Breast epithelium (tissue), 4 donors: Measurements from ENCODE around the gene MEPCE. TPM values are rescaled to one million over a fixed set of nuclear protein-coding genes. Genes with fewer than 3 reads are reported as not detected.
A peak's percentile ranks its signal among the peaks of the same experiment; 100 is the strongest.

Source experiments
- DNase-seq, 2 donors: peaks; one replicate each; pipeline ENCODE4 v3.0.0-alpha.2; 2019; ENCODE audit warnings: low spot score in 2 of 2
- H3K27ac ChIP-seq, 2 donors: fragments of 200-600 bp; sonication (generic) in 1 of 2; one replicate each; pipeline ENCODE4 v1.5.1; 2016 to 2019; ENCODE audit warnings: mild to moderate bottlenecking in 1 of 2
- H3K27me3 ChIP-seq, 2 donors: fragments of 200-600 bp; sonication (generic) in 1 of 2; one replicate each; pipeline versions ENCODE4 v1.5.1 to v1.6.0; 2017 to 2019; ENCODE audit warnings: control low read depth in 1 of 2, mild to moderate bottlenecking in 1 of 2
- H3K36me3 ChIP-seq: fragments of 200-600 bp; one replicate; pipeline ENCODE4 v1.5.1; 2019
- H3K4me1 ChIP-seq, 2 donors: fragments of 200-600 bp; sonication (generic); one replicate each; pipeline ENCODE4 v1.5.1; 2016 to 2019; ENCODE audit warnings: control low read depth in 1 of 2
- H3K4me3 ChIP-seq, 3 donors: fragments of 200-600 bp; sonication (generic); 1 replicate in 2 of 3; 2 replicates in 1 of 3; pipeline ENCODE4 v1.5.1; 2016 to 2019; ENCODE audit warnings: mild to moderate bottlenecking in 3 of 3, moderate library complexity in 2 of 3
- H3K9me3 ChIP-seq, 2 donors: fragments of 200-600 bp; sonication (generic) in 1 of 2; one replicate each; pipeline ENCODE4 v1.5.1; 2016 to 2019; ENCODE audit warnings: control low read depth in 1 of 2
- CTCF ChIP-seq, 3 donors: fragments of 450-650 bp; IDR thresholded peaks; one replicate each; pipeline ENCODE4 v1.5.1; 2016 to 2017; ENCODE audit warnings: antibody characterized with exemption in 3 of 3, mild to moderate bottlenecking in 3 of 3, moderate library complexity in 3 of 3
- POLR2A ChIP-seq: fragments of 450-650 bp; IDR thresholded peaks from one replicate; pipeline ENCODE4 v1.6.1; 2016; ENCODE audit warnings: antibody characterized with exemption, mild to moderate bottlenecking, moderate library complexity
- POLR2AphosphoS5 ChIP-seq, 3 donors: sonication (generic); formaldehyde crosslinking; IDR thresholded peaks; one replicate each; pipeline ENCODE4 v1.6.1; 2017; ENCODE audit warnings: antibody characterized with exemption in 3 of 3
- intact Hi-C: fragments of 100-400 bp; cut with DNase I; formaldehyde crosslinking; loops from one replicate; pipeline ENCODE4 v1.15.1; 2023; ENCODE audit warnings: low total_unique reads
- total RNA-seq, 3 donors: library from RNA; depleted of rRNA; stranded (reverse); fragments of >200 nt; gene quantifications; one replicate each; pipeline ENCODE4 v1.1.0, GENCODE V29; 2016

The MEPCE gene
- total RNA-seq, 3 donors from 2014 or later, result 26.5 to 41.4 (median 40.6) TPM

DNA sequence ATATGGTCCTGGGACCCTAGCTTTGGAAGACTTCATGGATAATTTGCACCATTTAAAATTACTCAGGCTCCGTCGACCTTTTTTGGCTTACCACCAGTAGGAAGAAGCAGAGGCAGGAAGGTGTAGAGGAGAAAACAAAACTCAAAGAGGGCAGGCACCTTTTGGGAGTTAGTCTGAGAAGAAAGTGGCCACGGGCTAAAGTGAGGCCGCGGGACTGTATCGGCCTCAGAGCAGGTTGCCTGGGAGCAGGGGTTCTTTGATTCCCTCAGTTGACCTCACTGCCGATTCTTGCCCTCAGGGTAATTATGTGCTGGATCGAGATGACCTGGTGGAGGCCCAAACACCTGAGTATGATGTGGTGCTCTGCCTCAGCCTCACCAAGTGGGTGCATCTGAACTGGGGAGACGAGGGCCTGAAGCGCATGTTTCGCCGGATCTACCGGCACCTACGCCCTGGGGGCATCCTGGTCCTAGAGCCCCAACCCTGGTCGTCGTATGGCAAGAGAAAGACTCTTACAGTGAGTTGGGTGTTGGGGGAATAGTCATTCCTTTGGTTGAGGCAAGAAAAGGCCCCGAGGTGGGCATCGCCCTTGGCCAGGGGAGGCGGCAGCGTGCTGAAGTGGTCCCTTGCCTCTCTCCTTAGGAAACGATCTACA lies 3.1 kb downstream of the MEPCE start:
- Histone ChIP-seq H3K4me1 (peaks cover 8 to 33% of the 10 kb centered on the region in 2 donors), H3K27me3 (no peaks in the 10 kb centered on the region), H3K4me3 (peak overlapping the region in 1 of 3 donors; percentile 98), H3K9me3 (no peaks in the 10 kb centered on the region), H3K36me3 (no peaks in the 10 kb centered on the region), H3K27ac (peak overlapping the region; percentile 76 to 99)
- intact Hi-C loops, result no loop called here
- no peak for DNase-seq
- TF ChIP-seq POLR2AphosphoS5 (IDR thresholded peaks at IDR 0.05), result no peak
- TF ChIP-seq CTCF (IDR thresholded peaks at IDR 0.05), result no peak
- no peak for TF ChIP-seq POLR2A

DNA sequence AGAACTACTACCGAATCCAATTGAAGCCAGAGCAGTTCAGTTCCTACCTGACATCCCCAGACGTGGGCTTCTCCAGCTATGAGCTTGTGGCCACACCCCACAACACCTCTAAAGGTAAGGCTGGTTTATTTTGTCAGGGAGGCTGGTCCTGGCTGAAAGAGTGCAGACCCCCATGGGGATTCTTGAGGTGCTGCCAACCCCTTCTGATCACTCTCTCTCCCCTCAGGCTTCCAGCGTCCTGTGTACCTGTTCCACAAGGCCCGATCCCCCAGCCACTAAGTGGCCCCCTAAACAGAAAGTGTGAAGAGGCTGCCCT lies 3.6 kb downstream of the MEPCE start:
- H3K4me1 ChIP-seq, result peaks cover 8 to 33% of the 10 kb centered on the region in 2 donors
- intact Hi-C loops, result no loop called here
- no peak for DNase-seq
- H3K36me3 ChIP-seq, result no peaks in the 10 kb centered on the region
- H3K27ac ChIP-seq, result peak overlapping the region; percentile 76 to 99
- no peak for TF ChIP-seq CTCF (IDR thresholded peaks at IDR 0.05)
- no peak for TF ChIP-seq POLR2A
- no peak for TF ChIP-seq POLR2AphosphoS5 (IDR thresholded peaks at IDR 0.05)
- H3K27me3 ChIP-seq, result no peaks in the 10 kb centered on the region
- no peaks in the 10 kb centered on the region for H3K9me3 ChIP-seq
- H3K4me3 ChIP-seq, result no peak overlapping the region

- Histone ChIP-seq H3K36me3 (no peaks in the 10 kb centered on the region), H3K9me3 (no peaks in the 10 kb centered on the region), H3K4me3 (no peak overlapping the region), H3K27ac (peak overlapping the region; percentile 76 to 99), H3K27me3 (no peaks in the 10 kb centered on the region), H3K4me1 (peaks cover 8 to 33% of the 10 kb centered on the region in 2 donors)
- TF ChIP-seq POLR2A, result no peak
- no peak for TF ChIP-seq CTCF (IDR thresholded peaks at IDR 0.05)
- TF ChIP-seq POLR2AphosphoS5 (IDR thresholded peaks at IDR 0.05), result no peak
- intact Hi-C loops, result no loop called here
- DNase-seq, result no peak
Observed at GRCh38 chr7:100433592-100434296, 4.1 kb downstream of the MEPCE start.

DNA sequence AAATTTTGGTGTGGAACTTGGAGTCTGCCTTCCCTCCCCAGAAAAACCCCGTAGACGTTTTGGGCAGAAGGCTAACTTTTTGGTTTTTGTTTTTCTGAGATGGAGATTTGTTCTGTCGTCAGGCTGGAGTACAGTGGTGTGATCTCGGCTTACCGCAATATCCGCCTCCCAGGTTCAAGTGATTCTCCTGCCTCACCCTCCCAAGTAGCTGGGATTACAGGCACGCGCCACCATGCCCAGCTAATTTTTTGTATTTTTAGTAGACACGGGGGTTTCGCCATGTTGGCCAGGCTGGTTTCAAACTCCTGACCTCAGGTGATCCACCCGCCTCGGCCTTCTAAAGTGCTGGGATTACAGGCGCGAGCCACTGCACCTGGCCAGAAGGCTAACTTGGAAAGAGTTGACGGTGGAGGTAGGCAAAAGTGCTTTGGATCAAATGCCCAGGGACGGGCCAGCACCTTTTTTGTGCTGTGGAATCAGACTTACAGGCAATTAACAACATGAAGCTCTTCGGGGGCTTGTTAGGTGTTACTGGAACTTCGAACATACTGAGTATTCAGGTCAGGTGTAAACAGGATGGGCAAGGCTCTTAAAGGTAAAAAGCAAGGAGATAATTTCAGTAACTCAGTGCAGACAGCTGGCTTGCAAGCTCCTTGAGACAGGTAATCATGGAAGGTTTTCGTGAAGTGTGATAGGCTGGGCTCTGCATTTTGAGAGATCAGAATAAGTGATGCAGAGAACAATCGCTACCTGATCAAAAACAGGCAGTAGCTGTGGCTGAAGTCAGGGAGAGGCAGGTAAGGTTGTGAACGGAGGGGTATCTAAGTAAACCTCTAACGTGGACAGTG lies 4.9 kb downstream of the MEPCE start:
- intact Hi-C loops, result no loop called here
- Histone ChIP-seq H3K27ac (peak overlapping the region; percentile 96 to 100), H3K4me1 (peaks cover 8 to 33% of the 10 kb centered on the region in 2 donors), H3K4me3 (peak overlapping the region in 2 of 3 donors; percentile 85 to 96), H3K27me3 (no peaks in the 10 kb centered on the region), H3K9me3 (no peaks in the 10 kb centered on the region), H3K36me3 (no peaks in the 10 kb centered on the region)
- TF ChIP-seq POLR2AphosphoS5 (IDR thresholded peaks at IDR 0.05) (no peak), POLR2A (no peak), CTCF (IDR thresholded peaks at IDR 0.05) (no peak)
- no peak for DNase-seq
